Heart right ventricle (tissue), 16 donors: ENCODE measurements around the gene BTG3. TPM values are rescaled to one million over a fixed set of nuclear protein-coding genes. Genes with fewer than 3 reads are reported as not detected.

Experiments
- ATAC-seq, 8 donors: fragments of 200-7000 bp; cut with Tn5 transposase; one replicate each; pipeline ENCODE4 v1.9.1; 2020; ENCODE audit warnings: mild to moderate bottlenecking in 8 of 8, moderate library complexity in 8 of 8, moderate number of reproducible peaks in 1 of 8
- DNase-seq, 2 donors: peaks; one replicate each; pipeline ENCODE4 v3.0.0-alpha.2; 2020
- H3K27ac ChIP-seq, 10 donors: fragments of 200-600 bp; sonication (generic) in 2 of 10; one replicate each; pipeline versions ENCODE4 v1.5.0 to v1.8.0; 2020 to 2022; ENCODE audit warnings: mild to moderate bottlenecking in 3 of 10
- H3K27me3 ChIP-seq, 7 donors: fragments of 200-600 bp; one replicate each; pipeline ENCODE4 v1.8.0; 2021 to 2022; ENCODE audit warnings: mild to moderate bottlenecking in 2 of 7
- H3K36me3 ChIP-seq, 9 donors: fragments of 200-600 bp; sonication (generic) in 1 of 9; one replicate each; pipeline versions ENCODE4 v1.5.0 to v1.8.0; 2020 to 2022; ENCODE audit warnings: mild to moderate bottlenecking in 2 of 9
- H3K4me1 ChIP-seq, 9 donors: fragments of 200-600 bp; sonication (generic) in 1 of 9; one replicate each; pipeline versions ENCODE4 v1.5.0 to v1.8.0; 2020 to 2022; ENCODE audit warnings: mild to moderate bottlenecking in 4 of 9
- H3K4me3 ChIP-seq, 10 donors: fragments of 200-600 bp; sonication (generic) in 2 of 10; one replicate each; pipeline versions ENCODE4 v1.5.0 to v1.8.0; 2020 to 2022; ENCODE audit warnings: mild to moderate bottlenecking in 7 of 10, moderate library complexity in 2 of 10
- H3K9me3 ChIP-seq, 11 donors: fragments of 200-600 bp in 10 of 11; sonication (generic) in 2 of 11; one replicate each; pipeline versions ENCODE4 v1.5.0 to v1.8.0; 2013 to 2022; ENCODE audit warnings: mild to moderate bottlenecking in 2 of 11, control low read depth in 1 of 11, moderate library complexity in 1 of 11
- WGBS, 2 donors: extraction: QIAGEN DNeasy Blood & Tissue Kit; methylation state at CpG; one replicate each; pipeline ENCODE4 v1.1.7; 2013; ENCODE audit warnings: inconsistent platforms in 1 of 2; 5-methylcytosine and 5-hydroxymethylcytosine counted together
- intact Hi-C, 10 donors: fragments of 100-400 bp; cut with DNase I; formaldehyde crosslinking; loops; one replicate each; pipeline versions ENCODE4 v1.11.1 to v1.14.2; 2022
- polyA plus RNA-seq, 2 donors: library from polyadenylated mRNA; stranded (reverse); fragments of 200-250 nt; gene quantifications; one replicate each; pipeline ENCODE4 v1.2.3, GENCODE V29; 2013
- total RNA-seq, 10 donors: library from RNA; stranded (reverse); fragmentation: NEBNext Ultra II Directional in 3 of 10; extraction: Animal tissue kit (Norgen Biotek cat#: 25700) in 3 of 10; gene quantifications; one replicate each; pipeline versions ENCODE4 v1.2.1 to v1.2.4, GENCODE V29; 2021 to 2023
- TF ChIP-seq, protein P1 (sequence below), 9 donors: fragments of 200-600 bp; sonication (generic) in 2 of 9; IDR thresholded peaks; one replicate each; pipeline versions ENCODE4 v1.5.0 to v1.8.0; 2021 to 2022; ENCODE audit warnings: antibody characterized with exemption in 9 of 9, mild to moderate bottlenecking in 5 of 9, moderate library complexity in 1 of 9
- donor health status: Arrhythmogenic right ventricular cardiomyopathy.
- donor health status: ischemic (EF 13 %, LVEDD 7.1; RV severe dilation, severe dysfunction).
- donor health status: healthy with polysubstance abuse.
- donor health status: DM: no; HTN: yes; CAD: no.
- donor health status: DM: no; HTN: no; CAD: no.
- donor health status: ischemic (EF 25% LVEDD 6.9; RV normal size, moderate dysfunction).
- donor health status: ischemic (EF 25% LVEDD 5.7; RV mildly dilated, moderate dysfunction).
- donor health status: healthy.
- donor health status: DM: yes; HTN: yes; CAD: no.
- donor health status: Ischemic cardiomyopathy.
- donor health status: ischemic (EF 35%, LVEDD 5.7; RV mildly dilated, moderate dysfunction).
- donor health status: nonischemic (EF 11% LVEDD 7.7; RV severe dilation, severe dysfunction).
- donor health status: DM: yes; HTN: yes; CAD: no.
- donor health status: PGD.
- donor health status: ischemic (EF 29% LVEDD 5.4; RV normal size, mild dysfunction).
- donor health status: nonischemic (EF 23%, LVEDD 6.1; RV moderate dilation, normal function).

The BTG3 gene
- total and polyA plus RNA-seq, 12 donors, result 2.4 to 13.2 (median 5.5) TPM

DNA sequence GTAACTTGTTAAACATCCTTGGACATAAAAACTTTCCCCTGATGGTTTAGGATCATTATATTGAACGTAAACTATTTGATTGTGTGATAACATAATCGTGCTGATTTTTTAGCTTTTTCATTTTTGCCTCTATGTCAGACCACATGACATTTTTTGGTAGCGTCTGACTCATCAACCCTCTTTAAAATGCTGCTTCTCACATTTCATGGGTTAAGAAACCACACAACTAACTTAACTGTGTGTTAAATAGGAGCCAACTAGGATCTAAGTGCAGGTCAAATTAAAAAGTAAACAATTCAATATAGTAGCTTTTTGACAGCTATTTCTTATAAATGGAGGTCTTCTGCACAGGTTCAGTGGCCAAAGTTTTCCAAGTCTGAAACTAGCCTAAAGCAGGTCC is 9.8 kb downstream of the BTG3 start:
- Histone ChIP-seq H3K4me3 (no peak overlapping the region), H3K27ac (no peak overlapping the region), H3K9me3 (no peaks in the 10 kb centered on the region), H3K4me1 (no peaks in the 10 kb centered on the region), H3K36me3 (peaks cover 0 to 99% (median 16%) of the 10 kb centered on the region in 9 donors), H3K27me3 (no peaks in the 10 kb centered on the region)
- intact Hi-C loops, result no loop called here
- ATAC-seq, result no peak
- no peak for DNase-seq
- WGBS, 2 donors, result 86 to 88% methylated on average over 3 of the region's 3 CpGs
- TF ChIP-seq, protein P1, sequence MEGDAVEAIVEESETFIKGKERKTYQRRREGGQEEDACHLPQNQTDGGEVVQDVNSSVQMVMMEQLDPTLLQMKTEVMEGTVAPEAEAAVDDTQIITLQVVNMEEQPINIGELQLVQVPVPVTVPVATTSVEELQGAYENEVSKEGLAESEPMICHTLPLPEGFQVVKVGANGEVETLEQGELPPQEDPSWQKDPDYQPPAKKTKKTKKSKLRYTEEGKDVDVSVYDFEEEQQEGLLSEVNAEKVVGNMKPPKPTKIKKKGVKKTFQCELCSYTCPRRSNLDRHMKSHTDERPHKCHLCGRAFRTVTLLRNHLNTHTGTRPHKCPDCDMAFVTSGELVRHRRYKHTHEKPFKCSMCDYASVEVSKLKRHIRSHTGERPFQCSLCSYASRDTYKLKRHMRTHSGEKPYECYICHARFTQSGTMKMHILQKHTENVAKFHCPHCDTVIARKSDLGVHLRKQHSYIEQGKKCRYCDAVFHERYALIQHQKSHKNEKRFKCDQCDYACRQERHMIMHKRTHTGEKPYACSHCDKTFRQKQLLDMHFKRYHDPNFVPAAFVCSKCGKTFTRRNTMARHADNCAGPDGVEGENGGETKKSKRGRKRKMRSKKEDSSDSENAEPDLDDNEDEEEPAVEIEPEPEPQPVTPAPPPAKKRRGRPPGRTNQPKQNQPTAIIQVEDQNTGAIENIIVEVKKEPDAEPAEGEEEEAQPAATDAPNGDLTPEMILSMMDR (IDR thresholded peaks at IDR 0.05), result no peak

DNA sequence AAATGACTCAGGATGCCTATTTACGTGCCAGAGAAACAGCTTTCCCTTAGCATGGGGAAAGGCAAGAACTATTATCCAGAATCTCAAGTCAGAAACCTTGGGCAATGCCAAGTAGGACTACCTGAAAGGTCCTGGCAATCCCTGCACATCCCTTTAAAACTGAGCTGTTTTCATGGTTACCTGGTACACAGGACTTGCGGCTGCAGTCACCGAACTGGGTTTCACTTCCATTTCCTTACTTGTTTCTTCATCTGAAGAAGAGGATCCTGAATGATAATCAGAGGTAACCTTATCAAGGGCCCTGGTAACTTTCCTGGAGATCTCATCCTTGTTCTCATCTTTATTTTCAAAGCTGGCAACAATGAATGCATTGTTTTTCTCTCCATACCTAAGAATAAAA is 14.3 kb downstream of the BTG3 start:
- 92 to 93% methylated on average over 3 of the region's 3 CpGs for WGBS, 2 donors
- no peak for DNase-seq
- Histone ChIP-seq H3K9me3 (no peaks in the 10 kb centered on the region), H3K4me3 (no peak overlapping the region), H3K36me3 (peaks cover 0 to 100% (median 34%) of the 10 kb centered on the region in 9 donors), H3K4me1 (no peaks in the 10 kb centered on the region), H3K27ac (no peak overlapping the region), H3K27me3 (no peaks in the 10 kb centered on the region)
- TF ChIP-seq, protein P1 (IDR thresholded peaks at IDR 0.05), result no peak
- no peak for ATAC-seq
- intact Hi-C loops, result no loop called here

DNA sequence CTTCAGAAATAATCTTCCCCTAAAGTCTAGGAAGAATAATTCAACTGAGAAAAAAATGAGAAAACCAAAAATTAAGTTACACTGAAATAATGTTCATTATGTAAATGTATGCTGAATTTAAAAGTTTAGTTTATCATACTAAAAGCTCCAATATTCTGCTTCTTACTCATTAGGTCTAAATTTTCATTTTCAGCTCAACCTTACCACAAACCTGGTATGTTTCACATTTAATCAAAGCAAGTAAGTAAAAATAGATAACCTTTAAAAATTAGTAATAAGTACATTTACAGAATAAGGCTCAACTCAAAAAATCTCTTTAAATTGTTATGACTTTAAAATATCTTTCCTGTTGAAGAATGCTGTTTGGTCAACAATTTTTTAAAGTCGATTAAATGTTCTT is 15.0 kb downstream of the BTG3 start:
- TF ChIP-seq, protein P1 (IDR thresholded peaks at IDR 0.05), result no peak
- Histone ChIP-seq H3K4me3 (no peak overlapping the region), H3K9me3 (no peaks in the 10 kb centered on the region), H3K4me1 (no peaks in the 10 kb centered on the region), H3K27ac (no peak overlapping the region), H3K36me3 (peaks cover 0 to 100% (median 37%) of the 10 kb centered on the region in 9 donors), H3K27me3 (no peaks in the 10 kb centered on the region)
- WGBS, 2 donors, result 76 to 84% methylated on average over 1 of the region's 1 CpG
- intact Hi-C loops, result no loop called here
- ATAC-seq (no peak), DNase-seq (no peak)

DNA sequence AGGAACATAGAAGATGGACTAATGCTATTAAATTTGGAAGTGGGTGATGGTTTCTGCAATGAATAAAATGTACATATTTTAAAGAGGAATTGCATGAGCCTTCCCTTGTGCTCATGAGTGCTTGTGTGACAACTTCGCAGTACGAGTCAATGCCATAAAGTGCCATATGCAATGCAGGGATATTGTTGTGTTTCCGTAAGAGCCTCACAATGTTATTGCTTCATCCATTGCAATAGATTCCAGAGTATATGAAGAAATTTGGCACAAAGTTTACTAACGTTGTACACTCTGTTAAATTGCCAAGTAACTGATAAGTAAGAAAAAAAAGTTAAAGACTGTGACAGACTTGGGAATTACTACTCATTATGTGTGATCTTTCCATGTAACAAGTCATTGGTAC is 22.3 kb downstream of the BTG3 start:
- Histone ChIP-seq H3K27ac (no peak overlapping the region), H3K27me3 (no peaks in the 10 kb centered on the region), H3K36me3 (peaks cover 0 to 40% (median 14%) of the 10 kb centered on the region in 9 donors), H3K4me1 (no peaks in the 10 kb centered on the region), H3K4me3 (no peak overlapping the region), H3K9me3 (no peaks in the 10 kb centered on the region)
- TF ChIP-seq, protein P1 (IDR thresholded peaks at IDR 0.05), result no peak
- DNase-seq (no peak), ATAC-seq (no peak)
- intact Hi-C loops, result no loop called here
- 78% methylated on average over 4 of the region's 4 CpGs for WGBS, 2 donors
